ENCODE data around the gene RAD51B.

DNA sequence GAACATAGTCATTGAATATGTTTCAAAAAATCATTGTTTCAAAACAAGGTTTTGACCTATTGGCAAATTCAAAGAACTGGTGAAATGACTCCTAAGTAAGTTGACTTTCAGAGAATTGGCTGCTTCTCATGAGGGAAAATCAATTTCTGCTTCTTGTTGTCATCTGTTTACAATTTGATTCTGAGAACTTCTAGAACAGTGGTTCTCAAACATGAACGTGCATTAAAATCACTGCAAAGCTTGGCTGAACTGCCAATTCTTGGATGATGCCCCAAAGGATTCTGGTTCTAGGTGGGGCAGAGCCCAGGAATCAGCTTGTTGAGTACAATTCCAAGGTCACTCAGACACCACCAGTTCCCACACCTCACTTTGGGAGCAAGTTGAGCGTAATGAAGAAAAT lies 889.4 kb downstream of the RAD51B start:
- TF ChIP-seq, protein P1, sequence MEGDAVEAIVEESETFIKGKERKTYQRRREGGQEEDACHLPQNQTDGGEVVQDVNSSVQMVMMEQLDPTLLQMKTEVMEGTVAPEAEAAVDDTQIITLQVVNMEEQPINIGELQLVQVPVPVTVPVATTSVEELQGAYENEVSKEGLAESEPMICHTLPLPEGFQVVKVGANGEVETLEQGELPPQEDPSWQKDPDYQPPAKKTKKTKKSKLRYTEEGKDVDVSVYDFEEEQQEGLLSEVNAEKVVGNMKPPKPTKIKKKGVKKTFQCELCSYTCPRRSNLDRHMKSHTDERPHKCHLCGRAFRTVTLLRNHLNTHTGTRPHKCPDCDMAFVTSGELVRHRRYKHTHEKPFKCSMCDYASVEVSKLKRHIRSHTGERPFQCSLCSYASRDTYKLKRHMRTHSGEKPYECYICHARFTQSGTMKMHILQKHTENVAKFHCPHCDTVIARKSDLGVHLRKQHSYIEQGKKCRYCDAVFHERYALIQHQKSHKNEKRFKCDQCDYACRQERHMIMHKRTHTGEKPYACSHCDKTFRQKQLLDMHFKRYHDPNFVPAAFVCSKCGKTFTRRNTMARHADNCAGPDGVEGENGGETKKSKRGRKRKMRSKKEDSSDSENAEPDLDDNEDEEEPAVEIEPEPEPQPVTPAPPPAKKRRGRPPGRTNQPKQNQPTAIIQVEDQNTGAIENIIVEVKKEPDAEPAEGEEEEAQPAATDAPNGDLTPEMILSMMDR (IDR thresholded peaks at IDR 0.05): no peak
- no peak for TF ChIP-seq POLR2A (IDR thresholded peaks at IDR 0.05)
- no peak for TF ChIP-seq EP300 (IDR thresholded peaks at IDR 0.05)
